ENCODE measurements around the gene MRPL22.

DNA sequence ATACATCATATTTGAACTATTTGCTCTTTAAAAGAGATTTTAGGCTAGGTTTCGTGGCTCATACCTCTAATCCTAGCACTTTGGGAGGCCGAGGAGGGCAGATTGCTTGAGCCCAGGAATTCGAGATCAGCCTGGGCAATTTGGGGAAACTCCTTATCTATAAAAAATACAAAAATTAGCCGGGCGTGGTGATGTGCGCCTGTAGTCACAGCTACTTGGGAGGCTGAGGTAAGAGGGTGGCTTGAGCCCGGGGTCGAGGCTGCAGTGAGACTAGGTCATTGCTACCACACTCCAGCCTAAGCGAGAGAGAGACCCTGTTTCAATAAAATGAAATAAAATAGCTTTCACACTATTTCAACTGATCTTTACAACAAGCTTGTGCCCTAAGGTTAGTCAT is 500 bp upstream of the MRPL22 start:
- TF ChIP-seq, protein P1, sequence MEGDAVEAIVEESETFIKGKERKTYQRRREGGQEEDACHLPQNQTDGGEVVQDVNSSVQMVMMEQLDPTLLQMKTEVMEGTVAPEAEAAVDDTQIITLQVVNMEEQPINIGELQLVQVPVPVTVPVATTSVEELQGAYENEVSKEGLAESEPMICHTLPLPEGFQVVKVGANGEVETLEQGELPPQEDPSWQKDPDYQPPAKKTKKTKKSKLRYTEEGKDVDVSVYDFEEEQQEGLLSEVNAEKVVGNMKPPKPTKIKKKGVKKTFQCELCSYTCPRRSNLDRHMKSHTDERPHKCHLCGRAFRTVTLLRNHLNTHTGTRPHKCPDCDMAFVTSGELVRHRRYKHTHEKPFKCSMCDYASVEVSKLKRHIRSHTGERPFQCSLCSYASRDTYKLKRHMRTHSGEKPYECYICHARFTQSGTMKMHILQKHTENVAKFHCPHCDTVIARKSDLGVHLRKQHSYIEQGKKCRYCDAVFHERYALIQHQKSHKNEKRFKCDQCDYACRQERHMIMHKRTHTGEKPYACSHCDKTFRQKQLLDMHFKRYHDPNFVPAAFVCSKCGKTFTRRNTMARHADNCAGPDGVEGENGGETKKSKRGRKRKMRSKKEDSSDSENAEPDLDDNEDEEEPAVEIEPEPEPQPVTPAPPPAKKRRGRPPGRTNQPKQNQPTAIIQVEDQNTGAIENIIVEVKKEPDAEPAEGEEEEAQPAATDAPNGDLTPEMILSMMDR (IDR thresholded peaks at IDR 0.05), result no peak
- TF ChIP-seq POLR2A (IDR thresholded peaks at IDR 0.05), result no peak
